Measurements from ENCODE around the gene ABCC1.
"Not testable (repeated sequence)": the region's sequence is repeated elsewhere in the genome, so short reads cannot be mapped to it uniquely, and the experiment has no call there.

Gene ABCC1

GRCh38 chr16:16100631-16101030 lies 151.2 kb downstream of the ABCC1 start:
- Histone ChIP-seq H3K79me2 (ENCODE audit: insufficient read depth, low read length) (no peaks in the 10 kb centered on the region), H3K9me2 (replicated peaks; ENCODE audit: low read depth, low read length) (no peaks in the 10 kb centered on the region), H3K4me2 (ENCODE audit: low read depth, low read length, poor library complexity, severe bottlenecking) (no peak overlapping the region), H4K20me1 (ENCODE audit: insufficient read depth, low read length, poor library complexity, severe bottlenecking) (no peaks in the 10 kb centered on the region), H3K4me3 (ENCODE audit: low read length, poor library complexity, severe bottlenecking) (no peak overlapping the region), H2AFZ (ENCODE audit: low read length) (no peak overlapping the region), H3F3A (ENCODE audit: low read depth) (no peaks in the 10 kb centered on the region), H3K36me3 (ENCODE audit: insufficient read depth, low read length) (peaks cover 53% of the 10 kb centered on the region; the same call in 1 of the 2 replicates), H3K9me3 (ENCODE audit: insufficient read depth, low read depth, low read length) (no peaks in the 10 kb centered on the region), H3K9ac (ENCODE audit: low read depth, low read length, poor library complexity, severe bottlenecking) (no peak overlapping the region), H3K27me3 (ENCODE audit: insufficient read depth, low read length, poor library complexity, severe bottlenecking) (no peaks in the 10 kb centered on the region), H3K4me1 (ENCODE audit: insufficient read depth, low read length, poor library complexity, severe bottlenecking) (no peaks in the 10 kb centered on the region)
- TF ChIP-seq CTCF (conservative IDR thresholded peaks at IDR 0.05; ENCODE audit: low read length): no peak
- no peak for TF ChIP-seq EZH2phosphoT487 (IDR thresholded peaks at IDR 0.05; ENCODE audit: borderline replicate concordance)

DNA sequence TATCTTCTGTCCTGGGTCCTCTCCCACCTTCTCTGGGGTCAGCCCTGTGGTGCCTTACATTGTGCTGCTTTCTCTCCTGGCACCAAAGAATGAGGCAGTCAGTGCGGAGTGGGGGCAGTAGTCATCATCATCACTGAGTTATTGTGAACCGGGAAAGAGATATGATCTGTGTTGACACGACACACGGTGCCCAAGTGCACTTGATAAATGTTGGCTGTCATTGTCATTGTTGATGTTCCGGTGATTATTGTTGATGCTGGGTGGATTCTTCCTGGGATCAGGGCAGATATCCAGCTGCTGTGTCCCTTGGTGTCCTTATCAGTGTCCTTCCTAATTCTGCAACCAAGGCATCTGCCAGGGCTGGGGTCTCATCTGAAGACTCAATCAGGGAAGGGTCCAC lies 152.2 kb downstream of the ABCC1 start:
- H3K4me1 ChIP-seq (ENCODE audit: insufficient read depth, low read length, poor library complexity, severe bottlenecking): no peaks in the 10 kb centered on the region
- H3F3A ChIP-seq (ENCODE audit: low read depth): no peaks in the 10 kb centered on the region
- H3K36me3 ChIP-seq (ENCODE audit: insufficient read depth, low read length): peaks cover 51% of the 10 kb centered on the region; the same call in 1 of the 2 replicates
- H3K27me3 ChIP-seq (ENCODE audit: insufficient read depth, low read length, poor library complexity, severe bottlenecking): no peaks in the 10 kb centered on the region
- H4K20me1 ChIP-seq (ENCODE audit: insufficient read depth, low read length, poor library complexity, severe bottlenecking): no peaks in the 10 kb centered on the region
- H3K9ac ChIP-seq (ENCODE audit: low read depth, low read length, poor library complexity, severe bottlenecking): no peak overlapping the region
- no peak overlapping the region for H2AFZ ChIP-seq (ENCODE audit: low read length)
- no peaks in the 10 kb centered on the region for H3K9me3 ChIP-seq (ENCODE audit: insufficient read depth, low read depth, low read length)
- H3K4me3 ChIP-seq (ENCODE audit: low read length, poor library complexity, severe bottlenecking): no peak overlapping the region
- no peaks in the 10 kb centered on the region for H3K9me2 ChIP-seq (replicated peaks; ENCODE audit: low read depth, low read length)
- H3K4me2 ChIP-seq (ENCODE audit: low read depth, low read length, poor library complexity, severe bottlenecking): no peak overlapping the region
- no peaks in the 10 kb centered on the region for H3K79me2 ChIP-seq (ENCODE audit: insufficient read depth, low read length)
- TF ChIP-seq EZH2phosphoT487 (IDR thresholded peaks at IDR 0.05; ENCODE audit: borderline replicate concordance): no peak
- no peak for TF ChIP-seq CTCF (conservative IDR thresholded peaks at IDR 0.05; ENCODE audit: low read length)

GRCh38 chr16:16102738-16103137 lies 153.3 kb downstream of the ABCC1 start:
- peaks cover 46% of the 10 kb centered on the region; the same call in 1 of the 2 replicates for H3K36me3 ChIP-seq (ENCODE audit: insufficient read depth, low read length)
- TF ChIP-seq EZH2phosphoT487 (IDR thresholded peaks at IDR 0.05; ENCODE audit: borderline replicate concordance): no peak
- no peak for TF ChIP-seq CTCF (conservative IDR thresholded peaks at IDR 0.05; ENCODE audit: low read length)
- no peaks in the 10 kb centered on the region for H3K79me2 ChIP-seq (ENCODE audit: insufficient read depth, low read length)
- no peaks in the 10 kb centered on the region for H4K20me1 ChIP-seq (ENCODE audit: insufficient read depth, low read length, poor library complexity, severe bottlenecking)
- no peaks in the 10 kb centered on the region for H3K9me3 ChIP-seq (ENCODE audit: insufficient read depth, low read depth, low read length)
- no peak overlapping the region for H2AFZ ChIP-seq (ENCODE audit: low read length)
- H3K4me1 ChIP-seq (ENCODE audit: insufficient read depth, low read length, poor library complexity, severe bottlenecking): no peaks in the 10 kb centered on the region
- H3K4me3 ChIP-seq (ENCODE audit: low read length, poor library complexity, severe bottlenecking): no peak overlapping the region
- no peaks in the 10 kb centered on the region for H3F3A ChIP-seq (ENCODE audit: low read depth)
- no peak overlapping the region for H3K9ac ChIP-seq (ENCODE audit: low read depth, low read length, poor library complexity, severe bottlenecking)
- no peaks in the 10 kb centered on the region for H3K27me3 ChIP-seq (ENCODE audit: insufficient read depth, low read length, poor library complexity, severe bottlenecking)
- H3K4me2 ChIP-seq (ENCODE audit: low read depth, low read length, poor library complexity, severe bottlenecking): no peak overlapping the region
- H3K9me2 ChIP-seq (replicated peaks; ENCODE audit: low read depth, low read length): no peaks in the 10 kb centered on the region

DNA sequence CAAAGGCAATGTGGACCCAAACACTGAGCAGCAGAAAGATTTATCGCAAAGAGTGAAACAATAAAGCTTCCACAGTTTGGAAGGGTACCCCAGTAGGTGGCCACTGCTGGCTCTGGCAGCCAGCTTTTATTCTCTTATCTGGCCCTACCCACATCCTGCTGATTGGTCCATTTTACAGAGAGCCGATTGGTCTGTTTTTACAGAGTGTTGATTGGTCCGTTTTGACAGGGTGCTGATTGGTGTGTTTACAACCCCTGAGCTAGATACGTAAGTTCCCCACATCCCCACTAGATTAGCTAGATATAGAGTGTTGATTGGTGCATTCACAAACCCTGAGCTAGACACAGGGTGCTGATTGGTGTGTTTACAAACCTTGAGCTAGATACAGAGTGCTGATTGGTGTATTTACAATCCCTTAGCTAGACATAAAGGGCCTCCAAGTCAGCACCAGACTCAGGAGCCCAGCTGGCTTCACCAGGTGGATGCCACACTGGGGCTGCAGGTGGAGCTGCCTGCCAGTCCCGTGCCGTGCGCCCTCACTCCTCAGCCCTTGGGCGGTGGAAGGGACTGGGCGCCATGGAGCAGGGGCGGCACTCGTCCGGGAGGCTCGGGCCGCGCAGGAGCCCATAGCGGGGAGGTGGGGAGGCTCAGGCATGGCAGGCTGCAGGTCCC lies 154.9 kb downstream of the ABCC1 start:
- H4K20me1 ChIP-seq (ENCODE audit: insufficient read depth, low read length, poor library complexity, severe bottlenecking); H3K9me3 ChIP-seq (ENCODE audit: insufficient read depth, low read depth, low read length); H2AFZ ChIP-seq (ENCODE audit: low read length); H3K9ac ChIP-seq (ENCODE audit: low read depth, low read length, poor library complexity, severe bottlenecking); H3K4me3 ChIP-seq (ENCODE audit: low read length, poor library complexity, severe bottlenecking); H3K9me2 ChIP-seq (replicated peaks; ENCODE audit: low read depth, low read length); H3K27me3 ChIP-seq (ENCODE audit: insufficient read depth, low read length, poor library complexity, severe bottlenecking); H3K4me2 ChIP-seq (ENCODE audit: low read depth, low read length, poor library complexity, severe bottlenecking); H3F3A ChIP-seq (ENCODE audit: low read depth); H3K4me1 ChIP-seq (ENCODE audit: insufficient read depth, low read length, poor library complexity, severe bottlenecking); H3K79me2 ChIP-seq (ENCODE audit: insufficient read depth, low read length): not testable (repeated sequence)
- H3K36me3 ChIP-seq (ENCODE audit: insufficient read depth, low read length): peaks cover 40% of the 10 kb centered on the region; the same call in 1 of the 2 replicates

GRCh38 chr16:16104804-16105141 lies 155.4 kb downstream of the ABCC1 start:
- not testable (repeated sequence) for H3F3A ChIP-seq (ENCODE audit: low read depth); H3K4me1 ChIP-seq (ENCODE audit: insufficient read depth, low read length, poor library complexity, severe bottlenecking); H3K27me3 ChIP-seq (ENCODE audit: insufficient read depth, low read length, poor library complexity, severe bottlenecking); H3K4me2 ChIP-seq (ENCODE audit: low read depth, low read length, poor library complexity, severe bottlenecking); H4K20me1 ChIP-seq (ENCODE audit: insufficient read depth, low read length, poor library complexity, severe bottlenecking); H2AFZ ChIP-seq (ENCODE audit: low read length); H3K9me2 ChIP-seq (replicated peaks; ENCODE audit: low read depth, low read length); H3K9me3 ChIP-seq (ENCODE audit: insufficient read depth, low read depth, low read length); H3K79me2 ChIP-seq (ENCODE audit: insufficient read depth, low read length); H3K4me3 ChIP-seq (ENCODE audit: low read length, poor library complexity, severe bottlenecking); H3K9ac ChIP-seq (ENCODE audit: low read depth, low read length, poor library complexity, severe bottlenecking)
- peaks cover 42% of the 10 kb centered on the region; the same call in 1 of the 2 replicates for H3K36me3 ChIP-seq (ENCODE audit: insufficient read depth, low read length)

Data from Loucy (cell line).